OCI-LY3 (cell line): ENCODE data around the gene PARP15.

Source experiments
- H2AFZ ChIP-seq: fragments of 200-600, 300-600 bp; shearing (Covaris generic); 2 replicates; pipeline ENCODE4 v1.6.0; 2014; ENCODE audit warnings: antibody characterized with exemption, low read depth, low read length
- H3K27ac ChIP-seq: fragments of 200-600, 300-600 bp; sonication (generic); 2 replicates; pipeline ENCODE4 v1.5.1; 2014; ENCODE audit warnings: mild to moderate bottlenecking, low read length, moderate library complexity, mixed read lengths
- H3K27me3 ChIP-seq: fragments of 200-600, 300-600 bp; sonication (generic); 2 replicates; pipeline ENCODE4 v1.6.1; 2014; ENCODE audit warnings: low read depth, low read length, mixed read lengths
- H3K36me3 ChIP-seq: fragments of 200-600, 300-600 bp; sonication (generic); replicated peaks from 2 replicates; pipeline ENCODE3; 2014; ENCODE audit warnings: low read depth, low read length, mixed read lengths
- H3K4me1 ChIP-seq: fragments of 300-600, 200-600 bp; sonication (generic); 2 replicates; pipeline ENCODE4 v1.6.1; 2014; ENCODE audit warnings: low read length, mixed read lengths
- H3K4me2 ChIP-seq: fragments of 200-600, 300-600 bp; sonication (generic); 2 replicates; pipeline ENCODE4 v1.6.1; 2014; ENCODE audit warnings: low read length, mixed read lengths
- H3K4me3 ChIP-seq: fragments of 300-600, 200-600 bp; sonication (generic); 2 replicates; pipeline ENCODE4 v1.5.1; 2014; ENCODE audit warnings: antibody characterized with exemption, mild to moderate bottlenecking, low read length, moderate library complexity
- H3K79me2 ChIP-seq: fragments of 300-600, 200-600 bp; shearing (Covaris generic); 2 replicates; pipeline ENCODE4 v1.6.1; 2014; ENCODE audit warnings: mild to moderate bottlenecking, low read length, mixed read lengths
- H3K9ac ChIP-seq: fragments of 300-600, 200-600 bp; shearing (Covaris generic); 2 replicates; pipeline ENCODE4 v1.6.0; 2014; ENCODE audit warnings: mild to moderate bottlenecking, low read length, moderate library complexity
- H3K9me3 ChIP-seq: fragments of 200-600, 300-600 bp; shearing (Covaris generic); 2 replicates; pipeline ENCODE4 v1.6.1; 2014; ENCODE audit warnings: low read length, mixed read lengths; ENCODE audit not compliant: insufficient read depth
- H4K20me1 ChIP-seq: fragments of 200-600, 300-600 bp; sonication (generic); 2 replicates; pipeline ENCODE4 v1.6.1; 2016; ENCODE audit warnings: low read length, mixed read lengths; ENCODE audit not compliant: insufficient read depth
- CTCF ChIP-seq: fragments of 200-600, 300-600 bp; sonication (generic); IDR thresholded peaks from 2 replicates; pipeline ENCODE4 v1.5.1; 2014; ENCODE audit warnings: antibody characterized with exemption, low read length, low read depth
- EZH2phosphoT487 ChIP-seq: fragments of 200-600 bp; shearing (Covaris generic); IDR thresholded peaks from 2 replicates; pipeline ENCODE4 v1.6.1; 2018; ENCODE audit warnings: antibody characterized with exemption, mixed run types, low read depth

PARP15 gene

GRCh38 chr3:122679085-122679881 lies 101.8 kb downstream of the PARP15 start:
- Histone ChIP-seq H3K9me3 (peaks cover 6% of the 10 kb centered on the region), H4K20me1 (peaks cover 15% of the 10 kb centered on the region), H2AFZ (peak overlapping the region; percentile 17), H3K4me2 (peak overlapping the region; percentile 92), H3K36me3 (peaks cover 23% of the 10 kb centered on the region), H3K27me3 (no peaks in the 10 kb centered on the region), H3K9ac (peak overlapping the region; percentile 94), H3K4me3 (peak overlapping the region; percentile 91), H3K4me1 (peaks cover 46% of the 10 kb centered on the region), H3K79me2 (peaks cover 48% of the 10 kb centered on the region), H3K27ac (peak overlapping the region; percentile 93)
- peak; percentile 87 for TF ChIP-seq CTCF
- no peak for TF ChIP-seq EZH2phosphoT487

DNA sequence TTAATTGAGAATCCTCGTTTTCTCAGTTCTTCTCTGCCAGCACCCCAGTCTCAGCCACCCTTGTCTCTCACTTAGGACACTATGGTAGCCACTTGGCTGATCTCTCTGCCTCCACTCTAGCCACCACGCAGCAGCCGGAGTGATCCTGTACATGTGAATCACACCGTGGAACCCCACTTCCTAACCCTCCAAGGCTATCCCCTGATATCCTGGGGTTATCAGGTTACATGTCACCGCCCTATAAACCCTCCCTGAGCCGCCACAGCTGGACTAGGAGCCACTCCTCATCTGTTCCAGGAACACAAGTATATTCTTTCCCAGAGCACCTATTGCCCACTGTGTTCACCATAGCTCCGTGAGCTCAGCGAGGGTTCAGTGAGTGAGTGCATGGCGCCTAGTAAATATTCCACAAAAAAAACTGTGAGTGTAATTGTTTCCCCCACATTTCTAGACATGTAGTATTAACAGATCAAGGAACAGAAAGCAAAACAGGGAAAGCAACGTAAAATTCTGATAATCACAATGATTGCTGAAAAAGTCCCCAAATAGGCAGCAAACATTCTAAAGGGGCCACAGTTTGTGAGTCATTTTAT lies 102.5 kb downstream of the PARP15 start:
- TF ChIP-seq EZH2phosphoT487 = no peak
- TF ChIP-seq CTCF = no peak
- H3K4me2 ChIP-seq = peak overlapping the region; percentile 92
- H3K9me3 ChIP-seq = peaks cover 6% of the 10 kb centered on the region
- H4K20me1 ChIP-seq = peaks cover 16% of the 10 kb centered on the region
- H3K79me2 ChIP-seq = peaks cover 54% of the 10 kb centered on the region
- H3K4me1 ChIP-seq = peaks cover 43% of the 10 kb centered on the region
- H3K27me3 ChIP-seq = no peaks in the 10 kb centered on the region
- peak overlapping the region; percentile 91 for H3K4me3 ChIP-seq
- peak overlapping the region; percentile 93 for H3K27ac ChIP-seq
- peak overlapping the region; percentile 56 for H2AFZ ChIP-seq
- peaks cover 23% of the 10 kb centered on the region for H3K36me3 ChIP-seq
- peak overlapping the region; percentile 94 for H3K9ac ChIP-seq

GRCh38 chr3:122680475-122681283 lies 103.2 kb downstream of the PARP15 start, which contains the start of gene PARP14:
Gene PARP14 (plus strand): TSS chr3:122680839. CDS start chr3:122680884, 45 bp downstream.
- H3K4me2 ChIP-seq = peak within 1 kb of the TSS; percentile 92
- peaks cover 3% of the 10 kb centered on the region for H3K9me3 ChIP-seq
- peak within 1 kb of the TSS; percentile 93 for H3K27ac ChIP-seq
- peaks cover 43% of the 10 kb centered on the region for H3K4me1 ChIP-seq
- peaks cover 16% of the 10 kb centered on the region for H4K20me1 ChIP-seq
- peak within 1 kb of the TSS; percentile 91 for H3K4me3 ChIP-seq
- no peaks in the 10 kb centered on the region for H3K27me3 ChIP-seq
- no peak for TF ChIP-seq EZH2phosphoT487
- TF ChIP-seq CTCF = no peak; the same call in 1 of the 2 replicates
- peak within 1 kb of the TSS; percentile 56 for H2AFZ ChIP-seq
- peak within 1 kb of the TSS; percentile 94 for H3K9ac ChIP-seq
- peaks cover 24% of the 10 kb centered on the region for H3K36me3 ChIP-seq
- H3K79me2 ChIP-seq = peaks cover 56% of the 10 kb centered on the region
